Heart right ventricle (tissue), 16 donors: ENCODE measurements around the gene FHIT. TPM values are rescaled to one million over a fixed set of nuclear protein-coding genes. Genes with fewer than 3 reads are reported as not detected.
A peak's percentile ranks its signal among the peaks of the same experiment; 100 is the strongest.

Experiments
- ATAC-seq, 8 donors: fragments of 200-7000 bp; cut with Tn5 transposase; one replicate each; pipeline ENCODE4 v1.9.1; 2020; ENCODE audit warnings: mild to moderate bottlenecking in 8 of 8, moderate library complexity in 8 of 8, moderate number of reproducible peaks in 1 of 8
- DNase-seq, 2 donors: peaks; one replicate each; pipeline ENCODE4 v3.0.0-alpha.2; 2020
- H3K27ac ChIP-seq, 10 donors: fragments of 200-600 bp; sonication (generic) in 2 of 10; one replicate each; pipeline versions ENCODE4 v1.5.0 to v1.8.0; 2020 to 2022; ENCODE audit warnings: mild to moderate bottlenecking in 3 of 10
- H3K27me3 ChIP-seq, 7 donors: fragments of 200-600 bp; one replicate each; pipeline ENCODE4 v1.8.0; 2021 to 2022; ENCODE audit warnings: mild to moderate bottlenecking in 2 of 7
- H3K36me3 ChIP-seq, 9 donors: fragments of 200-600 bp; sonication (generic) in 1 of 9; one replicate each; pipeline versions ENCODE4 v1.5.0 to v1.8.0; 2020 to 2022; ENCODE audit warnings: mild to moderate bottlenecking in 2 of 9
- H3K4me1 ChIP-seq, 9 donors: fragments of 200-600 bp; sonication (generic) in 1 of 9; one replicate each; pipeline versions ENCODE4 v1.5.0 to v1.8.0; 2020 to 2022; ENCODE audit warnings: mild to moderate bottlenecking in 4 of 9
- H3K4me3 ChIP-seq, 10 donors: fragments of 200-600 bp; sonication (generic) in 2 of 10; one replicate each; pipeline versions ENCODE4 v1.5.0 to v1.8.0; 2020 to 2022; ENCODE audit warnings: mild to moderate bottlenecking in 7 of 10, moderate library complexity in 2 of 10
- H3K9me3 ChIP-seq, 11 donors: fragments of 200-600 bp in 10 of 11; sonication (generic) in 2 of 11; one replicate each; pipeline versions ENCODE4 v1.5.0 to v1.8.0; 2013 to 2022; ENCODE audit warnings: mild to moderate bottlenecking in 2 of 11, control low read depth in 1 of 11, moderate library complexity in 1 of 11
- CTCF ChIP-seq, 9 donors: fragments of 200-600 bp; sonication (generic) in 2 of 9; IDR thresholded peaks; one replicate each; pipeline versions ENCODE4 v1.5.0 to v1.8.0; 2021 to 2022; ENCODE audit warnings: antibody characterized with exemption in 9 of 9, mild to moderate bottlenecking in 5 of 9, moderate library complexity in 1 of 9
- WGBS, 2 donors: extraction: QIAGEN DNeasy Blood & Tissue Kit; methylation state at CpG; one replicate each; pipeline ENCODE4 v1.1.7; 2013; ENCODE audit warnings: inconsistent platforms in 1 of 2; 5-methylcytosine and 5-hydroxymethylcytosine counted together
- intact Hi-C, 10 donors: fragments of 100-400 bp; cut with DNase I; formaldehyde crosslinking; loops; one replicate each; pipeline versions ENCODE4 v1.11.1 to v1.14.2; 2022
- polyA plus RNA-seq, 2 donors: library from polyadenylated mRNA; stranded (reverse); fragments of 200-250 nt; gene quantifications; one replicate each; pipeline ENCODE4 v1.2.3, GENCODE V29; 2013
- total RNA-seq, 10 donors: library from RNA; stranded (reverse); fragmentation: NEBNext Ultra II Directional in 3 of 10; extraction: Animal tissue kit (Norgen Biotek cat#: 25700) in 3 of 10; gene quantifications; one replicate each; pipeline versions ENCODE4 v1.2.1 to v1.2.4, GENCODE V29; 2021 to 2023
- donor health status: Arrhythmogenic right ventricular cardiomyopathy.
- donor health status: ischemic (EF 13 %, LVEDD 7.1; RV severe dilation, severe dysfunction).
- donor health status: healthy with polysubstance abuse.
- donor health status: DM: no; HTN: yes; CAD: no.
- donor health status: DM: no; HTN: no; CAD: no.
- donor health status: ischemic (EF 25% LVEDD 6.9; RV normal size, moderate dysfunction).
- donor health status: ischemic (EF 25% LVEDD 5.7; RV mildly dilated, moderate dysfunction).
- donor health status: healthy.
- donor health status: DM: yes; HTN: yes; CAD: no.
- donor health status: Ischemic cardiomyopathy.
- donor health status: ischemic (EF 35%, LVEDD 5.7; RV mildly dilated, moderate dysfunction).
- donor health status: nonischemic (EF 11% LVEDD 7.7; RV severe dilation, severe dysfunction).
- donor health status: DM: yes; HTN: yes; CAD: no.
- donor health status: PGD.
- donor health status: ischemic (EF 29% LVEDD 5.4; RV normal size, mild dysfunction).
- donor health status: nonischemic (EF 23%, LVEDD 6.1; RV moderate dilation, normal function).

Gene FHIT
- total and polyA plus RNA-seq, 12 donors: 4.7 to 25.5 (median 18.3) TPM

GRCh38 chr3:60582288-60582687 lies 669.0 kb downstream of the FHIT start:
- intact Hi-C loops: no loop called here
- no peaks in the 10 kb centered on the region for H3K27me3 ChIP-seq
- H3K36me3 ChIP-seq: no peaks in the 10 kb centered on the region
- DNase-seq (no peak), ATAC-seq (no peak)
- WGBS, 2 donors: 71 to 72% methylated on average over 3 of the region's 3 CpGs
- H3K4me1 ChIP-seq: no peaks in the 10 kb centered on the region
- H3K4me3 ChIP-seq: no peak overlapping the region
- H3K9me3 ChIP-seq: no peaks in the 10 kb centered on the region
- no peak overlapping the region for H3K27ac ChIP-seq
- peak in 7 of 9 donors; percentile 24 to 49 (median 33) for TF ChIP-seq CTCF (IDR thresholded peaks at IDR 0.05)

- 90 to 92% methylated on average over 5 of the region's 5 CpGs for WGBS, 2 donors
- TF ChIP-seq CTCF (IDR thresholded peaks at IDR 0.05): no peak
- no peak overlapping the region for H3K4me3 ChIP-seq
- H3K4me1 ChIP-seq: no peaks in the 10 kb centered on the region
- intact Hi-C loops: no loop called here
- H3K27me3 ChIP-seq: no peaks in the 10 kb centered on the region
- H3K36me3 ChIP-seq: no peaks in the 10 kb centered on the region
- no peak for DNase-seq
- ATAC-seq: no peak
- no peaks in the 10 kb centered on the region for H3K9me3 ChIP-seq
- no peak overlapping the region for H3K27ac ChIP-seq
These were observed 670.4 kb downstream of the FHIT start for GRCh38 chr3:60580809-60581208.

- Histone ChIP-seq H3K27ac (no peak overlapping the region), H3K9me3 (no peaks in the 10 kb centered on the region), H3K4me3 (no peak overlapping the region), H3K4me1 (no peaks in the 10 kb centered on the region), H3K36me3 (no peaks in the 10 kb centered on the region), H3K27me3 (no peaks in the 10 kb centered on the region)
- 55 to 59% methylated on average over 5 of the region's 5 CpGs for WGBS, 2 donors
- TF ChIP-seq CTCF (IDR thresholded peaks at IDR 0.05): no peak
- DNase-seq: no peak
- ATAC-seq: peak in 1 of 8 donors; percentile 41
- intact Hi-C loops: no loop called here
These were observed 671.5 kb downstream of the FHIT start for GRCh38 chr3:60579734-60580133.

GRCh38 chr3:60578936-60579335 lies 672.3 kb downstream of the FHIT start:
- DNase-seq (no peak), ATAC-seq (no peak)
- intact Hi-C loops: no loop called here

More at GRCh38 chr3:60578936-60579335, 672.3 kb downstream of the FHIT start:
- 100% methylated on average over 1 of the region's 1 CpG for WGBS, 2 donors
- no peaks in the 10 kb centered on the region for H3K4me1 ChIP-seq
- H3K4me3 ChIP-seq: no peak overlapping the region
- H3K9me3 ChIP-seq: no peaks in the 10 kb centered on the region
- no peak overlapping the region for H3K27ac ChIP-seq
- no peaks in the 10 kb centered on the region for H3K36me3 ChIP-seq
- no peak for TF ChIP-seq CTCF (IDR thresholded peaks at IDR 0.05)
- H3K27me3 ChIP-seq: no peaks in the 10 kb centered on the region
